K562 (cell line): ENCODE results near the gene BIRC7. TPM values are rescaled to one million over a fixed set of nuclear protein-coding genes. Genes with fewer than 3 reads are reported as not detected.
A peak's percentile ranks its signal among the peaks of the same experiment; 100 is the strongest.

Experiments used
- ATAC-seq: fragments of 200-7000 bp; cut with Tn5 transposase; 3 replicates; pipeline ENCODE4 v1.9.1; 2020; ENCODE audit warnings: moderate library complexity
- BruUV-seq: library from RNA; stranded (reverse); fragments of 400-500 nt; replicated peaks from 2 replicates; lab custom pipeline; 2021; lab: Mats Ljungman, UMichigan
- CTCF ChIA-PET: fragments of 300-600 bp; formaldehyde crosslinking; extraction: SDS; loops from one replicate; lab custom pipeline; 2021; ENCODE audit warnings: low intra/inter-chr PET ratio; lab: Yijun Ruan, JAX
- POLR2A ChIA-PET: fragments of 300-600, 350-650 bp; sonication (Branson Sonifier 250); formaldehyde crosslinking; extraction: SDS; loops from one replicate; lab custom pipeline; 2021; ENCODE audit warnings: antibody characterized with exemption, inconsistent platforms; lab: Yijun Ruan, JAX
- DNase-seq, 4 experiments: peaks; one replicate each; pipeline versions ENCODE4 v3.0.0 to v3.0.0-alpha.2; 2011 to 2018; ENCODE audit warnings: low spot score in 3 of 4, mixed read lengths in 3 of 4; ENCODE audit errors: extremely low read depth in 1 of 4
- FAIRE-seq: peaks from 2 replicates; lab custom pipeline; 2011; peaks lifted over from hg19 to GRCh38; lab: Jason Lieb, UNC
- H2AFZ ChIP-seq: 2 replicates; pipeline ENCODE4 v1.6.0; 2011; ENCODE audit warnings: low read depth, low read length, control low read depth, inconsistent platforms
- H3K27ac ChIP-seq: fragments of 200-600 bp; 3 replicates; pipeline ENCODE4 v1.8.0; 2011; ENCODE audit warnings: low read depth, mild to moderate bottlenecking, control low read depth, inconsistent platforms, low read length, moderate library complexity, mixed read lengths; ENCODE audit errors: extremely low read depth
- H3K27me3 ChIP-seq, 2 experiments: fragments of 300-600 bp in 1 of 2; 2 replicates in 1 of 2; 3 replicates in 1 of 2; pipeline versions ENCODE4 v1.6.0 to v1.8.0; 2011; ENCODE audit warnings: inconsistent platforms in 2 of 2, low read length in 2 of 2, mild to moderate bottlenecking in 1 of 2, mixed read lengths in 1 of 2, moderate library complexity in 1 of 2; ENCODE audit not compliant: control insufficient read depth in 2 of 2, insufficient read depth in 2 of 2
- H3K36me3 ChIP-seq: fragments of 300-600 bp; 3 replicates; pipeline ENCODE4 v1.8.0; 2011; ENCODE audit warnings: mild to moderate bottlenecking, low read length, inconsistent platforms; ENCODE audit not compliant: control insufficient read depth, insufficient read depth
- H3K4me1 ChIP-seq, 2 experiments: fragments of 200-600 bp in 1 of 2; replicated peaks in 1 of 2; 2 replicates in 1 of 2; 3 replicates in 1 of 2; pipeline versions ENCODE4 v1.5.1 to v1.8.0; 2011; ENCODE audit warnings: inconsistent platforms in 2 of 2, low read length in 2 of 2, mild to moderate bottlenecking in 1 of 2, mixed read lengths in 1 of 2, moderate library complexity in 1 of 2; ENCODE audit not compliant: control insufficient read depth in 2 of 2, insufficient read depth in 2 of 2
- H3K4me2 ChIP-seq: 2 replicates; pipeline ENCODE4 v1.6.1; 2011; ENCODE audit warnings: low read length, control low read depth, inconsistent platforms, mixed read lengths; ENCODE audit not compliant: insufficient read depth
- H3K4me3 ChIP-seq: fragments of 200-600 bp; sonication (generic), shearing (Covaris generic); 2 replicates; pipeline ENCODE4 v1.5.1; 2016; ENCODE audit warnings: control low read depth, inconsistent platforms
- H3K79me2 ChIP-seq: fragments of 200-600 bp; 3 replicates; pipeline ENCODE4 v1.8.0; 2011; ENCODE audit warnings: low read length, inconsistent platforms; ENCODE audit not compliant: control insufficient read depth, insufficient read depth
- H3K9ac ChIP-seq, 2 experiments: 2 replicates each; pipeline versions ENCODE4 v1.6.0 to v1.6.1; 2011; ENCODE audit warnings: low read depth in 2 of 2, low read length in 2 of 2, control low read depth in 1 of 2, inconsistent platforms in 1 of 2, mild to moderate bottlenecking in 1 of 2, mixed read lengths in 1 of 2; ENCODE audit not compliant: insufficient read depth in 1 of 2
- H3K9me1 ChIP-seq: one replicate; pipeline ENCODE4 v1.6.0; 2011; ENCODE audit warnings: inconsistent platforms, mild to moderate bottlenecking, low read length, moderate library complexity; ENCODE audit not compliant: control insufficient read depth, insufficient read depth
- H3K9me3 ChIP-seq: replicated peaks from 2 replicates; pipeline ENCODE4 v1.5.1; 2011; ENCODE audit warnings: low read depth, low read length, inconsistent platforms; ENCODE audit not compliant: control insufficient read depth, insufficient read depth
- H4K20me1 ChIP-seq: replicated peaks from 2 replicates; pipeline ENCODE4 v1.6.1; 2011; ENCODE audit warnings: low read length, inconsistent platforms, mixed read lengths; ENCODE audit not compliant: control insufficient read depth, insufficient read depth
- ATF1 ChIP-seq, 2 experiments: fragments of 450-650 bp in 1 of 2; IDR thresholded peaks; 2 replicates each; pipeline ENCODE4 v1.6.1; 2016; ENCODE audit warnings: missing compliant biosample characterization in 1 of 2, missing genetic modification characterization in 1 of 2
- CBX1 ChIP-seq: sonication (generic); IDR thresholded peaks from 2 replicates; pipeline ENCODE4 v1.6.1; 2016; ENCODE audit warnings: antibody characterized with exemption, low read depth, mild to moderate bottlenecking
- CHD1 ChIP-seq: fragments of 200-600 bp; sonication (generic); IDR thresholded peaks from one replicate; pipeline ENCODE4 v1.6.1; 2012; ENCODE audit warnings: mild to moderate bottlenecking, moderate library complexity, low read length, inconsistent platforms
- HIVEP1 ChIP-seq: fragments of 250-450 bp; sonication (Bioruptor Pico); IDR thresholded peaks from 2 replicates; pipeline ENCODE4 v1.4.0; 2020; ENCODE audit warnings: mild to moderate bottlenecking
- TRIM28 ChIP-seq: fragments of 450-650 bp; IDR thresholded peaks from 2 replicates; pipeline ENCODE4 v1.6.1; 2017
- ZFP36 ChIP-seq: fragments of 150-350 bp; IDR thresholded peaks from 2 replicates; pipeline ENCODE4 v1.6.1; 2018; ENCODE audit warnings: low read length, low read depth; ENCODE audit not compliant: partially characterized antibody
- ZFX ChIP-seq: sonication (generic); formaldehyde crosslinking; IDR thresholded peaks from 2 replicates; pipeline ENCODE4 v1.8.0; 2022; ENCODE audit warnings: mild to moderate bottlenecking, missing genetic modification reagents, moderate library complexity
- ZNF134 ChIP-seq: fragments of 250-450 bp; sonication (Bioruptor Pico); conservative IDR thresholded peaks from 2 replicates; pipeline ENCODE4 v1.4.0; 2020
- ZSCAN29 ChIP-seq: fragments of 450-650 bp; IDR thresholded peaks from 2 replicates; pipeline ENCODE4 v1.6.1; 2017
- WGBS: fragments of 100-300 bp; shearing (Covaris generic); methylation state at CpG from one replicate; pipeline ENCODE4 v1.1.6; 2016; ENCODE audit warnings: low coverage, mixed read lengths; ENCODE audit not compliant: insufficient coverage; ENCODE audit errors: missing lambda C conversion rate; 5-methylcytosine and 5-hydroxymethylcytosine counted together
- in situ Hi-C: fragments of 300-500 bp; cut with MboI; formaldehyde crosslinking; loops from 4 replicates; pipeline ENCODE4 v1.15.0; 2018; ENCODE audit warnings: inconsistent platforms, mixed read lengths
- intact Hi-C: fragments of 100-400 bp; cut with micrococcal nuclease; formaldehyde crosslinking; loops from 2 replicates; pipeline ENCODE4 v1.14.2; 2022
- polyA plus RNA-seq, 8 experiments: library from polyadenylated mRNA; depleted of rRNA in 4 of 8; stranded (reverse) in 5 of 8; unstranded in 3 of 8; fragments of >200 nt; fragmentation: Nextera tagmentation in 2 of 8; fragmentation: Illumina TruSeq in 1 of 8; extraction: Ambion mirVana in 2 of 8; extraction: Trizol in 1 of 8; gene quantifications; 2 replicates each; pipeline versions ENCODE4 v1.2.1 to v1.2.3, GENCODE V29; 2011 to 2014; ENCODE audit warnings: inconsistent platforms in 1 of 8, missing spikeins in 1 of 8
- total RNA-seq, 7 experiments: library from RNA; depleted of rRNA in 6 of 7; stranded (reverse); fragments of >200 nt in 6 of 7; fragmentation: Illumina TruSeq in 2 of 7; extraction: Trizol in 2 of 7; gene quantifications; 2 replicates each; pipeline versions ENCODE4 v1.2.1 to v1.2.3, GENCODE V29; 2011 to 2021; ENCODE audit warnings: low replicate concordance in 1 of 7
- TF ChIP-seq, protein P1 (sequence below), 2 experiments: fragments of 450-650 bp in 1 of 2; IDR thresholded peaks; 2 replicates each; pipeline ENCODE4 v1.6.1; 2011 to 2017; ENCODE audit warnings: low read depth in 2 of 2, antibody characterized with exemption in 1 of 2, borderline replicate concordance in 1 of 2, low read length in 1 of 2, mild to moderate bottlenecking in 1 of 2, mixed read lengths in 1 of 2; ENCODE audit not compliant: control insufficient read depth in 1 of 2
- TF ChIP-seq, protein P2 (sequence below): fragments of 150-350 bp; IDR thresholded peaks from 2 replicates; pipeline ENCODE4 v1.6.1; 2014; ENCODE audit warnings: low read depth, mild to moderate bottlenecking, low read length, borderline replicate concordance
- TF ChIP-seq, protein P3 (sequence below): fragments of 250-450 bp; sonication (Bioruptor Pico); IDR thresholded peaks from 2 replicates; pipeline ENCODE4 v1.8.0; 2021; ENCODE audit warnings: moderate library complexity, mild to moderate bottlenecking, inconsistent platforms

BIRC7 gene
- total and polyA plus RNA-seq, 9 of the 15 experiments (the other 6 are each of a cell fraction or from before 2014, with no cell fraction given): 0.14 to 0.19 (median 0.16) TPM; not detected in 5

DNA sequence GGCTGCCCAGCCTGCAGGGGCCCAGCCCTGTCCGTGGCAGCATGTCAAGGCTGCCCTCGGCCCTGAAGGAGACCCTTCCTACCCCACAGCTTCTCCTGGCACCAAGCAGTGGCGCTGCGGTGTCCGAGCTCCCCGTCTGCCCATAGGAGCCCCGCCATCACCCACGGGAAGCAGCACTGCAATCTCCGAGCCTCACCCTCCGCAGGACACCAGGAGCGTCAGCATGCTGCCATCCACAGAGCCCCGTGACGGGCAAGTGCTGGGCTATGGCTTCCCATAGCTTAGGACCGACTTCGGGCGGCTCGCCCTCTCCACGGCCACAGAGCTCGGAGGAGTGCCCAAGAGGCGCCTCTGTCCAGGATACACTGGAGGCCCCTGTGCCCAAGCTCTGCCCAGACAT lies 44.9 kb upstream of the BIRC7 start (continued):
- TF ChIP-seq TRIM28 (no peak), CBX1 (no peak)
- TF ChIP-seq, all 486 proteins: peak for 0

DNA sequence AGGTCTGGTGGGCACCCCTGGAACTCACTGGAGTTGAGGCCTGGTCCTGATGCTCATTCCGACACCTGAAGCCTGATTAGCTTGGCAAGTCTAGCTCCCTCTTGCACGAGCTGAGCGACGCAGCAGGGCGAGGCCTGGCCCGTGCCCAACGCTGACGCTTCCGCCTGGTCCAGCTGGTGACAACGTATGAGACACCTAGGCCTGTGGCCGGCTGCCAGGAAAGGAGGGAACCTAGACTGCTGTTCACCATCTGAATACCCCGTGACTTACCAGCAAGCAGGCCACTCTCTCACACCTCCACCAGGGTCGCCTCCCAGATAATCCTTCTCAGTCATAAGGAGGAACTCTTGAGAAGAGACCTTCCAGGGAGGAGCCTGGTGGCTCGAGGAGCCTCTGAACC lies 44.3 kb upstream of the BIRC7 start:
- peaks cover 17% of the 10 kb centered on the region; the same call in 2 of the 3 replicates for H3K36me3 ChIP-seq
- 30% methylated on average over 9 of the region's 14 CpGs for WGBS
- H3K4me2 ChIP-seq: no peak overlapping the region
- H3K9me3 ChIP-seq: no peaks in the 10 kb centered on the region
- peaks cover 27% of the 10 kb centered on the region; the same call in 1 of the 2 replicates for H4K20me1 ChIP-seq
- DNase-seq (no peak), ATAC-seq (peak; percentile 41; the same call in 2 of the 3 replicates), FAIRE-seq (no peak)
- 0 out of 3 replicates have a peak, but pooled peaks cover 7% of the 10 kb centered on the region for H3K79me2 ChIP-seq
- peaks cover 0 to 10% of the 10 kb centered on the region in 2 experiments; a peak in 1 of 5 replicates for H3K4me1 ChIP-seq
- ChIA-PET POLR2A (interaction anchor here (0.9 to 1.0 kb wide), 2 partner anchors 8 to 19 kb away, joined by 3 to 4 read pairs; no protein-coding TSS in a partner anchor), CTCF (interaction anchor here (0.6 kb wide), 1 partner anchor 1026 kb away, joined by 3 read pairs; no protein-coding TSS in a partner anchor)
- peaks cover 0 to 5% of the 10 kb centered on the region in 2 experiments; a peak in 1 of 5 replicates for H3K27me3 ChIP-seq
- H3K9ac ChIP-seq: peak overlapping the region in 1 of 2 experiments; percentile 33; a peak in 1 of 4 replicates
- intact Hi-C loops (no loop called here), in situ Hi-C loops (no loop called here)
- no TSS peak for BruUV-seq
- H3K9me1 ChIP-seq: no peaks in the 10 kb centered on the region
- H3K4me3 ChIP-seq: no peak overlapping the region
- no peak overlapping the region for H2AFZ ChIP-seq
- no peak overlapping the region for H3K27ac ChIP-seq
- TF ChIP-seq ATF1 (CRISPR knock-in tag; IDR thresholded peaks at IDR 0.05) (no peak), ATF1 (tag; IDR thresholded peaks at IDR 0.05) (no peak), ZNF134 (CRISPR knock-in tag) (no peak), CHD1 (no peak), ZFX (no peak), ZSCAN29 (no peak), HIVEP1 (no peak), ZFP36 (peak; percentile 62)
- TF ChIP-seq, protein P1, sequence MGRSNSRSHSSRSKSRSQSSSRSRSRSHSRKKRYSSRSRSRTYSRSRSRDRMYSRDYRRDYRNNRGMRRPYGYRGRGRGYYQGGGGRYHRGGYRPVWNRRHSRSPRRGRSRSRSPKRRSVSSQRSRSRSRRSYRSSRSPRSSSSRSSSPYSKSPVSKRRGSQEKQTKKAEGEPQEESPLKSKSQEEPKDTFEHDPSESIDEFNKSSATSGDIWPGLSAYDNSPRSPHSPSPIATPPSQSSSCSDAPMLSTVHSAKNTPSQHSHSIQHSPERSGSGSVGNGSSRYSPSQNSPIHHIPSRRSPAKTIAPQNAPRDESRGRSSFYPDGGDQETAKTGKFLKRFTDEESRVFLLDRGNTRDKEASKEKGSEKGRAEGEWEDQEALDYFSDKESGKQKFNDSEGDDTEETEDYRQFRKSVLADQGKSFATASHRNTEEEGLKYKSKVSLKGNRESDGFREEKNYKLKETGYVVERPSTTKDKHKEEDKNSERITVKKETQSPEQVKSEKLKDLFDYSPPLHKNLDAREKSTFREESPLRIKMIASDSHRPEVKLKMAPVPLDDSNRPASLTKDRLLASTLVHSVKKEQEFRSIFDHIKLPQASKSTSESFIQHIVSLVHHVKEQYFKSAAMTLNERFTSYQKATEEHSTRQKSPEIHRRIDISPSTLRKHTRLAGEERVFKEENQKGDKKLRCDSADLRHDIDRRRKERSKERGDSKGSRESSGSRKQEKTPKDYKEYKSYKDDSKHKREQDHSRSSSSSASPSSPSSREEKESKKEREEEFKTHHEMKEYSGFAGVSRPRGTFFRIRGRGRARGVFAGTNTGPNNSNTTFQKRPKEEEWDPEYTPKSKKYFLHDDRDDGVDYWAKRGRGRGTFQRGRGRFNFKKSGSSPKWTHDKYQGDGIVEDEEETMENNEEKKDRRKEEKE (IDR thresholded peaks at IDR 0.05; ENCODE audit: borderline replicate concordance in 1 of 2, control insufficient read depth in 1 of 2, low read depth in 2 of 2, low read length in 1 of 2): no peak
- TF ChIP-seq, protein P2, sequence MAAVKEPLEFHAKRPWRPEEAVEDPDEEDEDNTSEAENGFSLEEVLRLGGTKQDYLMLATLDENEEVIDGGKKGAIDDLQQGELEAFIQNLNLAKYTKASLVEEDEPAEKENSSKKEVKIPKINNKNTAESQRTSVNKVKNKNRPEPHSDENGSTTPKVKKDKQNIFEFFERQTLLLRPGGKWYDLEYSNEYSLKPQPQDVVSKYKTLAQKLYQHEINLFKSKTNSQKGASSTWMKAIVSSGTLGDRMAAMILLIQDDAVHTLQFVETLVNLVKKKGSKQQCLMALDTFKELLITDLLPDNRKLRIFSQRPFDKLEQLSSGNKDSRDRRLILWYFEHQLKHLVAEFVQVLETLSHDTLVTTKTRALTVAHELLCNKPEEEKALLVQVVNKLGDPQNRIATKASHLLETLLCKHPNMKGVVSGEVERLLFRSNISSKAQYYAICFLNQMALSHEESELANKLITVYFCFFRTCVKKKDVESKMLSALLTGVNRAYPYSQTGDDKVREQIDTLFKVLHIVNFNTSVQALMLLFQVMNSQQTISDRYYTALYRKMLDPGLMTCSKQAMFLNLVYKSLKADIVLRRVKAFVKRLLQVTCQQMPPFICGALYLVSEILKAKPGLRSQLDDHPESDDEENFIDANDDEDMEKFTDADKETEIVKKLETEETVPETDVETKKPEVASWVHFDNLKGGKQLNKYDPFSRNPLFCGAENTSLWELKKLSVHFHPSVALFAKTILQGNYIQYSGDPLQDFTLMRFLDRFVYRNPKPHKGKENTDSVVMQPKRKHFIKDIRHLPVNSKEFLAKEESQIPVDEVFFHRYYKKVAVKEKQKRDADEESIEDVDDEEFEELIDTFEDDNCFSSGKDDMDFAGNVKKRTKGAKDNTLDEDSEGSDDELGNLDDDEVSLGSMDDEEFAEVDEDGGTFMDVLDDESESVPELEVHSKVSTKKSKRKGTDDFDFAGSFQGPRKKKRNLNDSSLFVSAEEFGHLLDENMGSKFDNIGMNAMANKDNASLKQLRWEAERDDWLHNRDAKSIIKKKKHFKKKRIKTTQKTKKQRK: no peak
- TF ChIP-seq, protein P3, sequence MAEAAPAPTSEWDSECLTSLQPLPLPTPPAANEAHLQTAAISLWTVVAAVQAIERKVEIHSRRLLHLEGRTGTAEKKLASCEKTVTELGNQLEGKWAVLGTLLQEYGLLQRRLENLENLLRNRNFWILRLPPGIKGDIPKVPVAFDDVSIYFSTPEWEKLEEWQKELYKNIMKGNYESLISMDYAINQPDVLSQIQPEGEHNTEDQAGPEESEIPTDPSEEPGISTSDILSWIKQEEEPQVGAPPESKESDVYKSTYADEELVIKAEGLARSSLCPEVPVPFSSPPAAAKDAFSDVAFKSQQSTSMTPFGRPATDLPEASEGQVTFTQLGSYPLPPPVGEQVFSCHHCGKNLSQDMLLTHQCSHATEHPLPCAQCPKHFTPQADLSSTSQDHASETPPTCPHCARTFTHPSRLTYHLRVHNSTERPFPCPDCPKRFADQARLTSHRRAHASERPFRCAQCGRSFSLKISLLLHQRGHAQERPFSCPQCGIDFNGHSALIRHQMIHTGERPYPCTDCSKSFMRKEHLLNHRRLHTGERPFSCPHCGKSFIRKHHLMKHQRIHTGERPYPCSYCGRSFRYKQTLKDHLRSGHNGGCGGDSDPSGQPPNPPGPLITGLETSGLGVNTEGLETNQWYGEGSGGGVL (CRISPR knock-in tag): no peak
